Measurements from ENCODE around the gene ZSCAN10. TPM values are rescaled to one million over a fixed set of nuclear protein-coding genes. Genes with fewer than 3 reads are reported as not detected.
A peak's percentile ranks its signal among the peaks of the same experiment; 100 is the strongest.

Gene ZSCAN10
- total and polyA plus RNA-seq, 2 of the 13 experiments (the other 11 are each of a cell fraction or from before 2014, with no cell fraction given), result not detected

- H3K9me3 ChIP-seq (ENCODE audit: low read length), result no peaks in the 10 kb centered on the region
- peak overlapping the region; percentile 42; the same call in 1 of the 2 replicates for H3K9ac ChIP-seq (ENCODE audit: insufficient read depth, low read depth, low read length)
- H3K4me3 ChIP-seq (replicated peaks in 1 of 3; ENCODE audit: insufficient read depth in 1 of 3, low read depth in 2 of 3, low read length in 3 of 3), result peak overlapping the region in 2 of 3 experiments; percentile 30 to 69; a peak in 5 of 6 replicates
- no peaks in the 10 kb centered on the region for H4K20me1 ChIP-seq (ENCODE audit: insufficient read depth, low read length)
- WGBS (ENCODE audit: low lambda C conversion rate), result 67% methylated on average over 2 of the region's 18 CpGs
- BruUV-seq (replicated peaks), result no TSS peak
- FAIRE-seq, result no peak
- in situ Hi-C loops (cut with HindIII; ENCODE audit: extremely low pct_ligation_motif_present, low pct_unique_long_range_greater_than_20kb), result no loop called here
- H3K27ac ChIP-seq (ENCODE audit: extremely low read length, insufficient read depth, low read length), result peak overlapping the region; percentile 40
- peaks cover 62% of the 10 kb centered on the region for H3K4me1 ChIP-seq (ENCODE audit: insufficient read depth, low read length)
- peak; percentile 18 for ATAC-seq
- no peak overlapping the region for H2AFZ ChIP-seq (ENCODE audit: low read length)
- no peaks in the 10 kb centered on the region for H3K36me3 ChIP-seq (replicated peaks in 1 of 2; ENCODE audit: control insufficient read depth in 1 of 2, insufficient read depth in 2 of 2, low read length in 2 of 2)
- no peaks in the 10 kb centered on the region for H3K79me2 ChIP-seq (ENCODE audit: insufficient read depth, low read length)
- no peak for DNase-seq (ENCODE audit: low spot score)
- ChIA-PET POLR2A (interaction anchor here (1.2 to 1.9 kb wide), 3 partner anchors 10 to 13 kb away, joined by 3 to 26 read pairs (median 7); partner anchors contain the start of gene ZNF213), CTCF (ENCODE audit: low intra/inter-chr PET ratio, low total read pairs) (no interaction called here)
- intact Hi-C loops (cut with micrococcal nuclease; ENCODE audit: unreplicated experiment), result no loop called here
- H3K4me2 ChIP-seq (ENCODE audit: low read depth, low read length), result peak overlapping the region; percentile 84
- H3K27me3 ChIP-seq (ENCODE audit: control insufficient read depth in 1 of 2, insufficient read depth in 2 of 2, low read length in 2 of 2), result peaks cover 0 to 26% of the 10 kb centered on the region in 2 experiments; a peak in 3 of 5 replicates
- TF ChIP-seq BORCS8-MEF2B (CRISPR knock-in tag; IDR thresholded peaks at IDR 0.05), result no peak
- no peak for TF ChIP-seq RBAK (CRISPR knock-in tag; IDR thresholded peaks at IDR 0.05)
- TF ChIP-seq MTF1 (CRISPR knock-in tag; IDR thresholded peaks at IDR 0.05), result no peak
- no peak for TF ChIP-seq CCDC6 (CRISPR knock-in tag; IDR thresholded peaks at IDR 0.05)
- no peak for TF ChIP-seq NR2F2 (IDR thresholded peaks at IDR 0.05; ENCODE audit: borderline replicate concordance, low read depth)
- TF ChIP-seq, protein P1, sequence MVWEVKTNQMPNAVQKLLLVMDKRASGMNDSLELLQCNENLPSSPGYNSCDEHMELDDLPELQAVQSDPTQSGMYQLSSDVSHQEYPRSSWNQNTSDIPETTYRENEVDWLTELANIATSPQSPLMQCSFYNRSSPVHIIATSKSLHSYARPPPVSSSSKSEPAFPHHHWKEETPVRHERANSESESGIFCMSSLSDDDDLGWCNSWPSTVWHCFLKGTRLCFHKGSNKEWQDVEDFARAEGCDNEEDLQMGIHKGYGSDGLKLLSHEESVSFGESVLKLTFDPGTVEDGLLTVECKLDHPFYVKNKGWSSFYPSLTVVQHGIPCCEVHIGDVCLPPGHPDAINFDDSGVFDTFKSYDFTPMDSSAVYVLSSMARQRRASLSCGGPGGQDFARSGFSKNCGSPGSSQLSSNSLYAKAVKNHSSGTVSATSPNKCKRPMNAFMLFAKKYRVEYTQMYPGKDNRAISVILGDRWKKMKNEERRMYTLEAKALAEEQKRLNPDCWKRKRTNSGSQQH (CRISPR knock-in tag; IDR thresholded peaks at IDR 0.05; ENCODE audit: low read depth), result no peak
- TF ChIP-seq, protein P2, sequence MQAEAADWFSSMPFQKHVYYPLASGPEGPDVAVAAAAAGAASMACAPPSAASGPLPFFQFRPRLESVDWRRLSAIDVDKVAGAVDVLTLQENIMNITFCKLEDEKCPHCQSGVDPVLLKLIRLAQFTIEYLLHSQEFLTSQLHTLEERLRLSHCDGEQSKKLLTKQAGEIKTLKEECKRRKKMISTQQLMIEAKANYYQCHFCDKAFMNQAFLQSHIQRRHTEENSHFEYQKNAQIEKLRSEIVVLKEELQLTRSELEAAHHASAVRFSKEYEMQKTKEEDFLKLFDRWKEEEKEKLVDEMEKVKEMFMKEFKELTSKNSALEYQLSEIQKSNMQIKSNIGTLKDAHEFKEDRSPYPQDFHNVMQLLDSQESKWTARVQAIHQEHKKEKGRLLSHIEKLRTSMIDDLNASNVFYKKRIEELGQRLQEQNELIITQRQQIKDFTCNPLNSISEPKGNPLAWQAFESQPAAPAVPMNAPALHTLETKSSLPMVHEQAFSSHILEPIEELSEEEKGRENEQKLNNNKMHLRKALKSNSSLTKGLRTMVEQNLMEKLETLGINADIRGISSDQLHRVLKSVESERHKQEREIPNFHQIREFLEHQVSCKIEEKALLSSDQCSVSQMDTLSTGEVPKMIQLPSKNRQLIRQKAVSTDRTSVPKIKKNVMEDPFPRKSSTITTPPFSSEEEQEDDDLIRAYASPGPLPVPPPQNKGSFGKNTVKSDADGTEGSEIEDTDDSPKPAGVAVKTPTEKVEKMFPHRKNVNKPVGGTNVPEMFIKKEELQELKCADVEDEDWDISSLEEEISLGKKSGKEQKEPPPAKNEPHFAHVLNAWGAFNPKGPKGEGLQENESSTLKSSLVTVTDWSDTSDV (CRISPR knock-in tag; IDR thresholded peaks at IDR 0.05), result no peak
- no peak for TF ChIP-seq MED13 (CRISPR knock-in tag; IDR thresholded peaks at IDR 0.05)
- TF ChIP-seq ZFP36 (IDR thresholded peaks at IDR 0.05; ENCODE audit: borderline replicate concordance, low read depth, low read length, partially characterized antibody), result no peak
- 0 out of 2 replicates have a peak, but pooled peaks have one; percentile 6 for TF ChIP-seq DRAP1 (CRISPR knock-in tag; IDR thresholded peaks at IDR 0.05)
- no peak for TF ChIP-seq NBN (conservative IDR thresholded peaks at IDR 0.05)
- TF ChIP-seq CREM (IDR thresholded peaks at IDR 0.05), result 0 out of 2 replicates have a peak, but pooled peaks have one; percentile 3
- TF ChIP-seq CREM (CRISPR knock-in tag; IDR thresholded peaks at IDR 0.05), result no peak
- TF ChIP-seq SALL2 (CRISPR knock-in tag; IDR thresholded peaks at IDR 0.05), result 0 out of 2 replicates have a peak, but pooled peaks have one; percentile 13
- TF ChIP-seq LCORL (IDR thresholded peaks at IDR 0.05), result no peak
- TF ChIP-seq LCORL (CRISPR knock-in tag; IDR thresholded peaks at IDR 0.05), result peak; percentile 11; the same call in 1 of the 2 replicates
- 0 out of 2 replicates have a peak, but pooled peaks have one; percentile 55 for TF ChIP-seq HNRNPL (IDR thresholded peaks at IDR 0.05; ENCODE audit: low read depth, low read length)
- no peak for TF ChIP-seq KLF12 (CRISPR knock-in tag; IDR thresholded peaks at IDR 0.05; ENCODE audit: borderline replicate concordance)
- no peak for TF ChIP-seq PBX3 (CRISPR knock-in tag; IDR thresholded peaks at IDR 0.05; ENCODE audit: borderline replicate concordance)
- TF ChIP-seq ZNF709 (CRISPR knock-in tag; IDR thresholded peaks at IDR 0.05), result no peak
- no peak for TF ChIP-seq ARNTL (CRISPR knock-in tag; IDR thresholded peaks at IDR 0.05)
Observed at GRCh38 chr16:3144321-3144983, 45.4 kb upstream of the ZSCAN10 start.
